Esophagus muscularis mucosa (tissue), 3 donors: Measurements from ENCODE around the gene CCR3.

Experiments used
- CTCF ChIP-seq, 3 experiments: fragments of 200-600 bp in 2 of 3; fragments of 450-650 bp in 1 of 3; sonication (generic) in 2 of 3; IDR thresholded peaks; one replicate each; pipeline ENCODE4 v1.5.1; 2017 to 2019; ENCODE audit warnings: antibody characterized with exemption in 3 of 3, mild to moderate bottlenecking in 2 of 3, moderate library complexity in 1 of 3
- POLR2A ChIP-seq: fragments of 450-650 bp; IDR thresholded peaks from one replicate; pipeline ENCODE4 v1.6.1; 2017; ENCODE audit warnings: antibody characterized with exemption, moderate library complexity, mild to moderate bottlenecking, low read depth
- POLR2AphosphoS5 ChIP-seq, 2 donors: sonication (generic); formaldehyde crosslinking; IDR thresholded peaks; one replicate each; pipeline ENCODE4 v1.6.1; 2017; ENCODE audit warnings: antibody characterized with exemption in 2 of 2

GRCh38 chr3:46200211-46200610, 42.0 kb upstream of the CCR3 start:
- TF ChIP-seq CTCF (IDR thresholded peaks at IDR 0.05) (no peak), POLR2AphosphoS5 (IDR thresholded peaks at IDR 0.05) (no peak), POLR2A (no peak)
